Measurements from ENCODE around the gene ARHGEF12. TPM values are rescaled to one million over a fixed set of nuclear protein-coding genes. Genes with fewer than 3 reads are reported as not detected.

Gene ARHGEF12
- polyA plus RNA-seq, 1 donor (not counting 4 experiments of a cell fraction or from before 2014, with no cell fraction given): 28.8 TPM

DNA sequence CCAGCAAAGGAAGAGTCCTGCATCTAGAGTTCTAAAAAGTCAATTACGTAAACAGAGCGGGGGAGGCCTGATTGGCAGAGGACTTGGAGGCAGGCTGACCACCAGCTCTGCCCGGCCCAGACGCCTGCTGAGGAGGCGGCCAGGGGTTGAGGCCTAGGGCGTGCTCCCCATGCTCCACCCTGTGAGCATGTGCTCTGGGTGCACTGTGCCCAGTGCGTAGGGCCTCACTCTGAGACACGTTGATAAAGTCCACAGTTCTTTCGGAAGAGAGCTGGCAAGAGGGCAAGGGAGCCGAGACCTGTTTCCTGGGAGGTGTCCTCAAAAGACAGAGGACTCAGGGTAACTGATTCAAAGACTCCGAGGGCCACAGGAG, 200.6 kb downstream of the ARHGEF12 start:
- TF ChIP-seq EZH2 (IDR thresholded peaks at IDR 0.05; ENCODE audit: low read length): no peak
- TF ChIP-seq, protein P1, sequence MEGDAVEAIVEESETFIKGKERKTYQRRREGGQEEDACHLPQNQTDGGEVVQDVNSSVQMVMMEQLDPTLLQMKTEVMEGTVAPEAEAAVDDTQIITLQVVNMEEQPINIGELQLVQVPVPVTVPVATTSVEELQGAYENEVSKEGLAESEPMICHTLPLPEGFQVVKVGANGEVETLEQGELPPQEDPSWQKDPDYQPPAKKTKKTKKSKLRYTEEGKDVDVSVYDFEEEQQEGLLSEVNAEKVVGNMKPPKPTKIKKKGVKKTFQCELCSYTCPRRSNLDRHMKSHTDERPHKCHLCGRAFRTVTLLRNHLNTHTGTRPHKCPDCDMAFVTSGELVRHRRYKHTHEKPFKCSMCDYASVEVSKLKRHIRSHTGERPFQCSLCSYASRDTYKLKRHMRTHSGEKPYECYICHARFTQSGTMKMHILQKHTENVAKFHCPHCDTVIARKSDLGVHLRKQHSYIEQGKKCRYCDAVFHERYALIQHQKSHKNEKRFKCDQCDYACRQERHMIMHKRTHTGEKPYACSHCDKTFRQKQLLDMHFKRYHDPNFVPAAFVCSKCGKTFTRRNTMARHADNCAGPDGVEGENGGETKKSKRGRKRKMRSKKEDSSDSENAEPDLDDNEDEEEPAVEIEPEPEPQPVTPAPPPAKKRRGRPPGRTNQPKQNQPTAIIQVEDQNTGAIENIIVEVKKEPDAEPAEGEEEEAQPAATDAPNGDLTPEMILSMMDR (optimal IDR thresholded peaks at IDR 0.05 in 1 of 3, IDR thresholded peaks at IDR 0.05 in 1 of 3, conservative IDR thresholded peaks at IDR 0.05 in 1 of 3; ENCODE audit: extremely low read depth in 1 of 3, insufficient read depth in 2 of 3, low read length in 3 of 3): no peak
- no peak for DNase-seq (ENCODE audit: low read depth, low spot score)
- Histone ChIP-seq H3K79me2 (ENCODE audit: control insufficient read depth, insufficient read depth, low read length) (no peaks in the 10 kb centered on the region), H3K36me3 (ENCODE audit: control insufficient read depth in 2 of 2, extremely low read depth in 1 of 2, insufficient read depth in 2 of 2, low read length in 2 of 2) (no peaks in the 10 kb centered on the region), H2AFZ (ENCODE audit: control insufficient read depth, low read length) (no peak overlapping the region), H3K9me3 (ENCODE audit: control insufficient read depth, low read depth, low read length) (no peaks in the 10 kb centered on the region), H3K4me2 (ENCODE audit: control insufficient read depth, extremely low read depth, insufficient read depth, low read depth, low read length) (no peak overlapping the region), H3K9ac (ENCODE audit: control insufficient read depth, extremely low read depth, insufficient read depth, low read length) (no peak overlapping the region), H3K4me1 (ENCODE audit: control insufficient read depth, extremely low read depth, insufficient read depth, low read length) (no peaks in the 10 kb centered on the region), H3K9me1 (ENCODE audit: control insufficient read depth, extremely low read depth, insufficient read depth, low read length) (no peaks in the 10 kb centered on the region), H3K27me3 (ENCODE audit: control insufficient read depth, extremely low read depth, insufficient read depth, low read length) (peaks cover 15% of the 10 kb centered on the region), H3K27ac (ENCODE audit: control insufficient read depth, insufficient read depth, low read length) (no peak overlapping the region), H4K20me1 (ENCODE audit: control insufficient read depth, extremely low read depth, insufficient read depth, low read length) (no peaks in the 10 kb centered on the region), H3K4me3 (ENCODE audit: control insufficient read depth in 2 of 3, extremely low read depth in 1 of 3, insufficient read depth in 2 of 3, low read depth in 1 of 3, low read length in 3 of 3) (no peak overlapping the region)
- no peak for FAIRE-seq
- dilution Hi-C loops (cut with MboI; ENCODE audit: extremely low pct_ligation_motif_present, low sequenced_read_pairs): no loop called here

DNA sequence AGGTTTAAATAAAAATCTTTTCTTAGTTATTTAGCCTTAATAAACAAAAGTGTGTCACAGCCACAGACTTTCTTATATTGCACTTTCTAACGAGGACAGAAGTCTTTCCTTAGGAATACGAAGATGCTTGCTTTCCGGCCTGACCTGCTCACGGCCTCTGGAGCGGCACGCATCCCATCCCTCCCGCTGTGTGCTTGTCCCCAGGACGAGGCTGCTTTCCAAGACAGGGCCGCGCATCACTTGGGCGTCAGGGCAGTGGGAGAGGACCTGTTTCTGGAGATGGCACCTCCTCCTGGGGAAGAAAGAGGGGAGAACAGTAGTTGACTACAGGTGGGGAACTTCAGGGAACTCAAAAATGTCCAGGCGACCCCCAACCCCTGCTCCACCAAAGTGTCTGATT, 201.8 kb downstream of the ARHGEF12 start:
- Histone ChIP-seq H3K9ac (ENCODE audit: control insufficient read depth, extremely low read depth, insufficient read depth, low read length) (no peak overlapping the region), H3K36me3 (ENCODE audit: control insufficient read depth in 2 of 2, extremely low read depth in 1 of 2, insufficient read depth in 2 of 2, low read length in 2 of 2) (no peaks in the 10 kb centered on the region), H3K27me3 (ENCODE audit: control insufficient read depth, extremely low read depth, insufficient read depth, low read length) (peaks cover 6% of the 10 kb centered on the region), H3K4me1 (ENCODE audit: control insufficient read depth, extremely low read depth, insufficient read depth, low read length) (no peaks in the 10 kb centered on the region), H3K4me3 (ENCODE audit: control insufficient read depth in 2 of 3, extremely low read depth in 1 of 3, insufficient read depth in 2 of 3, low read depth in 1 of 3, low read length in 3 of 3) (no peak overlapping the region), H3K27ac (ENCODE audit: control insufficient read depth, insufficient read depth, low read length) (no peak overlapping the region), H3K9me1 (ENCODE audit: control insufficient read depth, extremely low read depth, insufficient read depth, low read length) (no peaks in the 10 kb centered on the region), H3K79me2 (ENCODE audit: control insufficient read depth, insufficient read depth, low read length) (no peaks in the 10 kb centered on the region), H3K4me2 (ENCODE audit: control insufficient read depth, extremely low read depth, insufficient read depth, low read depth, low read length) (no peak overlapping the region), H3K9me3 (ENCODE audit: control insufficient read depth, low read depth, low read length) (no peaks in the 10 kb centered on the region), H4K20me1 (ENCODE audit: control insufficient read depth, extremely low read depth, insufficient read depth, low read length) (no peaks in the 10 kb centered on the region), H2AFZ (ENCODE audit: control insufficient read depth, low read length) (no peak overlapping the region)
- no peak for TF ChIP-seq EZH2 (IDR thresholded peaks at IDR 0.05; ENCODE audit: low read length)
- TF ChIP-seq, protein P1 (optimal IDR thresholded peaks at IDR 0.05 in 1 of 3, IDR thresholded peaks at IDR 0.05 in 1 of 3, conservative IDR thresholded peaks at IDR 0.05 in 1 of 3; ENCODE audit: extremely low read depth in 1 of 3, insufficient read depth in 2 of 3, low read length in 3 of 3): no peak
- dilution Hi-C loops (cut with MboI; ENCODE audit: extremely low pct_ligation_motif_present, low sequenced_read_pairs): no loop called here
- DNase-seq (ENCODE audit: low read depth, low spot score): no peak
- no peak for FAIRE-seq
